ENCODE measurements around the gene RASSF8. TPM values are rescaled to one million over a fixed set of nuclear protein-coding genes. Genes with fewer than 3 reads are reported as not detected.

The RASSF8 gene
- polyA plus RNA-seq, 1 experiment = 25.5 TPM

- ChIA-PET CTCF (interaction anchor here (0.8 to 2.9 kb wide), 3 partner anchors 8 to 605 kb away, joined by 5 to 24 read pairs (median 16); no protein-coding TSS in a partner anchor), POLR2A (no interaction called here)
- TF ChIP-seq CTCF (IDR thresholded peaks at IDR 0.05; ENCODE audit: low read depth, low read length) = no peak
- H3K4me3 ChIP-seq (ENCODE audit: low read depth, low read length) = no peak overlapping the region
- H3K27ac ChIP-seq (ENCODE audit: low read depth, low read length) = no peak overlapping the region
- no peaks in the 10 kb centered on the region for H3K27me3 ChIP-seq (ENCODE audit: control insufficient read depth, insufficient read depth, low read length)
- DNase-seq (ENCODE audit: low read depth, low spot score) = no peak
- H3K9me3 ChIP-seq (ENCODE audit: control insufficient read depth, insufficient read depth, low read length) = no peaks in the 10 kb centered on the region
These were observed 137.6 kb downstream of the RASSF8 start for GRCh38 chr12:26096036-26096435.

GRCh38 chr12:26097046-26097878 lies 138.8 kb downstream of the RASSF8 start:
- POLR2A ChIA-PET = no interaction called here
- peak; percentile 58 for DNase-seq (ENCODE audit: low read depth, low spot score)

GRCh38 chr12:26100666-26101349 lies 142.3 kb downstream of the RASSF8 start:
- Histone ChIP-seq H3K4me3 (ENCODE audit: low read depth, low read length) (no peak overlapping the region), H3K9me3 (ENCODE audit: control insufficient read depth, insufficient read depth, low read length) (no peaks in the 10 kb centered on the region), H3K27me3 (ENCODE audit: control insufficient read depth, insufficient read depth, low read length) (no peaks in the 10 kb centered on the region), H3K27ac (ENCODE audit: low read depth, low read length) (no peak overlapping the region)
- ChIA-PET POLR2A (no interaction called here), CTCF (interaction anchor here (0.6 to 1.9 kb wide), 4 partner anchors 14 to 607 kb away, joined by 3 to 6 read pairs (median 4); no protein-coding TSS in a partner anchor)
- DNase-seq (ENCODE audit: low read depth, low spot score) = no peak
- no peak for TF ChIP-seq CTCF (IDR thresholded peaks at IDR 0.05; ENCODE audit: low read depth, low read length)

More at GRCh38 chr12:26097046-26097878, 138.8 kb downstream of the RASSF8 start:
- TF ChIP-seq CTCF (IDR thresholded peaks at IDR 0.05; ENCODE audit: low read depth, low read length) = peak; percentile 97
- Histone ChIP-seq H3K27me3 (ENCODE audit: control insufficient read depth, insufficient read depth, low read length) (no peaks in the 10 kb centered on the region), H3K9me3 (ENCODE audit: control insufficient read depth, insufficient read depth, low read length) (no peaks in the 10 kb centered on the region), H3K27ac (ENCODE audit: low read depth, low read length) (no peak overlapping the region), H3K4me3 (ENCODE audit: low read depth, low read length) (no peak overlapping the region)
- CTCF ChIA-PET = interaction anchor here (0.6 to 2.9 kb wide), 27 partner anchors 8 to 860 kb away, joined by 3 to 24 read pairs (median 4); partner anchors contain the start of gene BHLHE41

GRCh38 chr12:26101350-26101734 lies 142.9 kb downstream of the RASSF8 start:
- no peak for TF ChIP-seq CTCF (IDR thresholded peaks at IDR 0.05; ENCODE audit: low read depth, low read length)
- H3K27ac ChIP-seq (ENCODE audit: low read depth, low read length) = no peak overlapping the region
- H3K9me3 ChIP-seq (ENCODE audit: control insufficient read depth, insufficient read depth, low read length) = no peaks in the 10 kb centered on the region
- H3K4me3 ChIP-seq (ENCODE audit: low read depth, low read length) = no peak overlapping the region
- POLR2A ChIA-PET = no interaction called here
- no peak for DNase-seq (ENCODE audit: low read depth, low spot score)
- no peaks in the 10 kb centered on the region for H3K27me3 ChIP-seq (ENCODE audit: control insufficient read depth, insufficient read depth, low read length)
- CTCF ChIA-PET = interaction anchor here (0.8 to 1.5 kb wide), 3 partner anchors 332 to 665 kb away, joined by 3 to 4 read pairs (median 4); no protein-coding TSS in a partner anchor

All from AG04450 (cell line).